GDM1 (cell line): ENCODE measurements around the gene P4HA2.

ENCODE experiments used
- DNase-seq: peaks from one replicate; lab custom pipeline; 2025; lab: John Stamatoyannopoulos, UW

The P4HA2 gene

GRCh38 chr5:132264546-132265335, 37.1 kb upstream of the P4HA2 start:
- DNase-seq, result no peak

GRCh38 chr5:132263548-132264261, 36.1 kb upstream of the P4HA2 start:
- DNase-seq, result no peak

GRCh38 chr5:132262882-132263547, 35.4 kb upstream of the P4HA2 start:
- no peak for DNase-seq

GRCh38 chr5:132261881-132262845, 34.5 kb upstream of the P4HA2 start:
- no peak for DNase-seq

- DNase-seq, result no peak
Measured at GRCh38 chr5:132260714-132261551, 33.3 kb upstream of the P4HA2 start.

GRCh38 chr5:132260051-132260450, 32.4 kb upstream of the P4HA2 start:
- DNase-seq, result no peak

GRCh38 chr5:132259069-132259851, 31.6 kb upstream of the P4HA2 start:
- DNase-seq, result no peak

- no peak for DNase-seq
Measured at GRCh38 chr5:132258102-132259068, 30.7 kb upstream of the P4HA2 start.

- no peak for DNase-seq
Measured at GRCh38 chr5:132257131-132258101, 29.8 kb upstream of the P4HA2 start, which contains the start of gene PDLIM4. Gene PDLIM4, plus strand, starts transcription at chr5:132257696. Its CDS starts 39 bp downstream, at chr5:132257735.

GRCh38 chr5:132256783-132257130, 29.1 kb upstream of the P4HA2 start:
- no peak for DNase-seq

- no peak for DNase-seq
Measured at GRCh38 chr5:132256086-132256782, 28.6 kb upstream of the P4HA2 start.

- DNase-seq, result no peak
Measured at GRCh38 chr5:132254321-132254977, 26.8 kb upstream of the P4HA2 start.

- DNase-seq, result no peak
Measured at GRCh38 chr5:132253452-132254320, 26.0 kb upstream of the P4HA2 start.

GRCh38 chr5:132253008-132253441, 25.4 kb upstream of the P4HA2 start:
- DNase-seq, result no peak

- no peak for DNase-seq
Measured at GRCh38 chr5:132251220-132251725, 23.6 kb upstream of the P4HA2 start.
